ENCODE measurements around the gene RNF167. TPM values are rescaled to one million over a fixed set of nuclear protein-coding genes. Genes with fewer than 3 reads are reported as not detected.

Gene RNF167
- total and polyA plus RNA-seq, 2 of the 8 experiments (the other 6 are each of a cell fraction or from before 2014, with no cell fraction given) = 140 to 281 TPM

DNA sequence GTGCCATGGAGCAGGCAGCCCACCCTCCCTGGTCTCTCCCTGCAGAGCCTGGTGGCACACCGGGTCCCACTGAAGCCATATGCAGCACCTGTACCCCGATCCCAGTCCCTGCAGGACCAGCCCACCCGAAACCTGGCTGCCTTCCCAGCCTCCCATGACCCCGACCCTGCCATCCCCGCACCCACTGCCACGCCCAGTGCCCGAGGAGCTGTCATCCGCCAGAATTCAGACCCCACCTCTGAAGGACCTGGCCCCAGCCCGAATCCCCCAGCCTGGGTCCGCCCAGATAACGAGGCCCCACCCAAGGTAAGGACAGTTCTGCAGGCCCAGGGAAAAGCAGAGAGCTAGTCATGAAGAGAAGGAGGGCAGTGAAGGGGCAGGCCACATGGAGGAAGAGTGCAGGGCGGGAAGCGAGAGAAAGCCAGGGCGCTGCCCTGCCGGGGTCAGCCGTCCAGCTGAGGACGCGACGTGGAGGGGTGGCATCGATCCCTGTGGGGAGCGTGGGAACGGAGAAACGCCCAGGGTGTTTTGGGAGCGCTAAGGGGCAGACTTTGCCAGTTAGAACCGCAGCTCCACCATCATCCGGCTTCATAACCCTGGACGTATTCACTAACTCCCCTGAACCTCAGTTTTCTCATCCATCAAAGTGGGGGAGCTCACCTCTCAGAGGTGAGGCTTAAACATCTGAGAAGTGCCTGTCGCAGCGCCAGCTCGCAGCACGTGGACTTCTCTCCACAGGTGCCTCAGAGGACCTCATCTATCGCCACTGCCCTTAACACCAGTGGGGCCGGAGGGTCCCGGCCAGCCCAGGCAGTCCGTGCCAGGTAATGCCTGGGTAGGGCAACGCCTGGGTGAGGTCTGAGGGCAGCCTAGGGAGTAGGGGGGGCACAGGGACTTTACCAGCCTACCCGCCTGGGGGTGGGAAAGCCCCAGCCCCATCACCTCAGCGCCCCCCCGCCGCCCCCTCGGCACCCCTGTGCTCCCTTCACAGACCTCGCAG, 48.4 kb upstream of the RNF167 start:
- no peaks in the 10 kb centered on the region for H3K23me2 ChIP-seq (ENCODE audit: low read depth, low read length)
- H3K23ac ChIP-seq (ENCODE audit: insufficient read length) = no peak overlapping the region
- no peaks in the 10 kb centered on the region; a peak in 1 of 7 replicates for H3K4me1 ChIP-seq (replicated peaks in 1 of 4; ENCODE audit: control insufficient read depth in 3 of 4, insufficient read depth in 4 of 4, low read length in 3 of 4)
- ChIA-PET CTCF (ENCODE audit: partially characterized antibody) (interaction anchor here (0.5 to 4.5 kb wide), 10 partner anchors 10 to 316 kb away, joined by 3 to 23 read pairs (median 4); partner anchors contain the start of gene CHRNE), POLR2A (ENCODE audit: partially characterized antibody) (interaction anchor here (0.8 to 1.8 kb wide), 5 partner anchors 8 to 189 kb away, joined by 3 to 5 read pairs (median 3); partner anchors contain the start of genes C17orf107, GLTPD2 and PLD2)
- no peak overlapping the region for H3K4ac ChIP-seq (replicated peaks; ENCODE audit: insufficient read length, low read depth, low read length)
- no peak overlapping the region for H3K14ac ChIP-seq (ENCODE audit: insufficient read length)
- H4K5ac ChIP-seq (ENCODE audit: insufficient read length, low read depth, low read length) = no peak overlapping the region
- no peaks in the 10 kb centered on the region for H3K9me3 ChIP-seq (ENCODE audit: insufficient read depth in 2 of 2, low read depth in 1 of 2, low read length in 1 of 2)
- no peaks in the 10 kb centered on the region for H3K27me3 ChIP-seq (replicated peaks in 1 of 4; ENCODE audit: control insufficient read depth in 3 of 4, extremely low read depth in 1 of 4, insufficient read depth in 3 of 4, low read length in 3 of 4)
- H2BK15ac ChIP-seq (ENCODE audit: low read length) = no peak overlapping the region
- 92% methylated on average over 35 of the region's 42 CpGs; no CpG with 5 or more reads in 1 of the 2 experiments for WGBS, 2 experiments (ENCODE audit: extremely low coverage in 1 of 2, insufficient coverage in 1 of 2, insufficient read length in 1 of 2, insufficient replicate concordance in 2 of 2, low coverage in 1 of 2, low lambda C conversion rate in 2 of 2, missing lambda C conversion rate in 1 of 2)
- TF ChIP-seq CEBPB (IDR thresholded peaks at IDR 0.05; ENCODE audit: low read depth, low read length) (no peak), RFX5 (IDR thresholded peaks at IDR 0.05; ENCODE audit: borderline replicate concordance, low read depth, low read length) (no peak), SAP30 (IDR thresholded peaks at IDR 0.05; ENCODE audit: insufficient read depth, insufficient replicate concordance, low read length) (no peak), SIX5 (IDR thresholded peaks at IDR 0.05; ENCODE audit: low read depth, low read length) (no peak), KDM4A (IDR thresholded peaks at IDR 0.05; ENCODE audit: low read depth, low read length, severe bottlenecking) (no peak), SUZ12 (IDR thresholded peaks at IDR 0.05; ENCODE audit: low read length) (no peak), BRCA1 (IDR thresholded peaks at IDR 0.05; ENCODE audit: low read depth, low read length) (no peak), GTF2F1 (IDR thresholded peaks at IDR 0.05; ENCODE audit: borderline replicate concordance, low read depth, low read length) (no peak)
- no peaks in the 10 kb centered on the region; the same call in 1 of the 2 replicates for H3K79me1 ChIP-seq (ENCODE audit: low read depth, low read length)
- H3K36me3 ChIP-seq (ENCODE audit: control insufficient read depth in 2 of 4, insufficient read depth in 4 of 4, low read length in 3 of 4) = peaks cover 11 to 49% (median 33%) of the 10 kb centered on the region in 4 experiments
- H2AK5ac ChIP-seq (ENCODE audit: low read depth, low read length) = no peak overlapping the region
- H4K8ac ChIP-seq (ENCODE audit: extremely low read depth, insufficient read depth, low read length) = no peak overlapping the region; the same call in 1 of the 2 replicates
- H4K91ac ChIP-seq (replicated peaks; ENCODE audit: insufficient read length, low read length) = no peak overlapping the region
- H4K20me1 ChIP-seq (replicated peaks in 1 of 2; ENCODE audit: control insufficient read depth in 1 of 2, insufficient read depth in 2 of 2, low read length in 2 of 2) = peaks cover 0 to 10% of the 10 kb centered on the region in 2 experiments
- DNase-seq (ENCODE audit: low read depth in 1 of 2, low spot score in 2 of 2) (no peak), FAIRE-seq (no peak)
- no peak overlapping the region for H3K9ac ChIP-seq (replicated peaks in 1 of 4; ENCODE audit: extremely low read depth in 1 of 4, low read depth in 3 of 4, low read length in 3 of 4)
- H3K56ac ChIP-seq (replicated peaks; ENCODE audit: insufficient read length, low read depth, low read length) = no peak overlapping the region
- no peak overlapping the region for H2BK5ac ChIP-seq (ENCODE audit: low read depth, low read length)
- no peak overlapping the region for H2BK20ac ChIP-seq (ENCODE audit: low read length)
- H3K18ac ChIP-seq (ENCODE audit: extremely low read depth, low read length) = no peak overlapping the region
- H2AFZ ChIP-seq (ENCODE audit: low read length) = no peak overlapping the region
- H3K27ac ChIP-seq (ENCODE audit: low read depth, low read length) = no peak overlapping the region
- no peak overlapping the region for H2BK120ac ChIP-seq (replicated peaks; ENCODE audit: low read depth, low read length)
- no peak overlapping the region for H3K4me2 ChIP-seq (ENCODE audit: insufficient read depth in 1 of 2, low read depth in 2 of 2, low read length in 2 of 2)
- no peak overlapping the region for H3K4me3 ChIP-seq (ENCODE audit: extremely low read depth in 1 of 4, insufficient read depth in 2 of 4, low read depth in 3 of 4, low read length in 4 of 4)
- no peaks in the 10 kb centered on the region for H3K79me2 ChIP-seq (ENCODE audit: control insufficient read depth in 1 of 2, insufficient read depth in 2 of 2, low read length in 2 of 2)
- H2BK12ac ChIP-seq (ENCODE audit: low read depth, low read length) = no peak overlapping the region
